Ectodermal cell (in vitro differentiated cells): ENCODE measurements around the gene TAMALIN.

Experiments
- H3K27ac ChIP-seq: 2 replicates; pipeline ENCODE4 v1.7.0; 2013; ENCODE audit warnings: mild to moderate bottlenecking, low read depth, low read length; ENCODE audit not compliant: insufficient read depth, poor library complexity, severe bottlenecking
- H3K27me3 ChIP-seq: 2 replicates; pipeline ENCODE4 v1.7.0; 2013; ENCODE audit warnings: mild to moderate bottlenecking, low read length; ENCODE audit not compliant: insufficient read depth, control insufficient read depth, poor library complexity, severe bottlenecking
- H3K36me3 ChIP-seq: one replicate; pipeline ENCODE4 v1.7.0; 2013; ENCODE audit warnings: low read length; ENCODE audit not compliant: control insufficient read depth, insufficient read depth
- H3K4me1 ChIP-seq: one replicate; pipeline ENCODE4 v1.7.0; 2013; ENCODE audit warnings: low read length; ENCODE audit not compliant: control insufficient read depth, insufficient read depth
- H3K4me3 ChIP-seq: 2 replicates; pipeline ENCODE4 v1.7.0; 2013; ENCODE audit warnings: low read depth, low read length, control low read depth; ENCODE audit not compliant: insufficient read depth
- H3K9me3 ChIP-seq: 2 replicates; pipeline ENCODE4 v1.7.0; 2013; ENCODE audit warnings: mild to moderate bottlenecking, low read length, moderate library complexity; ENCODE audit not compliant: control insufficient read depth
- WGBS, 2 experiments: methylation state at CpG; one replicate each; pipeline ENCODE4 v1.1.7; 2013; ENCODE audit warnings: missing lambda C conversion rate in 2 of 2; 5-methylcytosine and 5-hydroxymethylcytosine counted together

The TAMALIN gene

GRCh38 chr12:51980051-51980808 is 26.5 kb upstream of the TAMALIN start:
- Histone ChIP-seq H3K9me3 (no peaks in the 10 kb centered on the region), H3K27ac (no peak overlapping the region), H3K4me3 (no peak overlapping the region), H3K36me3 (peaks cover 47% of the 10 kb centered on the region), H3K27me3 (no peaks in the 10 kb centered on the region), H3K4me1 (no peaks in the 10 kb centered on the region)
- WGBS, 2 experiments, result 60 to 62% methylated on average over 7 of the region's 7 CpGs

- WGBS, 2 experiments, result 94 to 96% methylated on average over 10 of the region's 10 CpGs
- Histone ChIP-seq H3K4me1 (no peaks in the 10 kb centered on the region), H3K4me3 (no peak overlapping the region), H3K27me3 (no peaks in the 10 kb centered on the region), H3K9me3 (no peaks in the 10 kb centered on the region), H3K36me3 (peaks cover 53% of the 10 kb centered on the region), H3K27ac (no peak overlapping the region)
Measured at GRCh38 chr12:51980809-51981127, 26.0 kb upstream of the TAMALIN start.

- WGBS, 2 experiments, result 92 to 98% methylated on average over 4 to 6 of the region's 6 CpGs
- Histone ChIP-seq H3K9me3 (no peaks in the 10 kb centered on the region), H3K27me3 (no peaks in the 10 kb centered on the region), H3K36me3 (peaks cover 48% of the 10 kb centered on the region), H3K4me1 (no peaks in the 10 kb centered on the region), H3K27ac (no peak overlapping the region), H3K4me3 (no peak overlapping the region)
Measured at GRCh38 chr12:51984657-51985056, 22.1 kb upstream of the TAMALIN start.

- Histone ChIP-seq H3K9me3 (no peaks in the 10 kb centered on the region), H3K27me3 (no peaks in the 10 kb centered on the region), H3K4me3 (no peak overlapping the region), H3K27ac (no peak overlapping the region), H3K36me3 (peaks cover 48% of the 10 kb centered on the region), H3K4me1 (no peaks in the 10 kb centered on the region)
- 94 to 95% methylated on average over 9 of the region's 9 CpGs for WGBS, 2 experiments
Measured at GRCh38 chr12:51985154-51985835, 21.5 kb upstream of the TAMALIN start.

- Histone ChIP-seq H3K9me3 (no peaks in the 10 kb centered on the region), H3K27me3 (no peaks in the 10 kb centered on the region), H3K4me3 (no peak overlapping the region), H3K36me3 (peaks cover 36% of the 10 kb centered on the region), H3K4me1 (no peaks in the 10 kb centered on the region), H3K27ac (no peak overlapping the region)
- WGBS, 2 experiments, result 94 to 98% methylated on average over 8 of the region's 8 CpGs
Measured at GRCh38 chr12:51986834-51987233, 19.9 kb upstream of the TAMALIN start.

- Histone ChIP-seq H3K36me3 (peaks cover 3% of the 10 kb centered on the region), H3K27ac (no peak overlapping the region), H3K9me3 (no peaks in the 10 kb centered on the region), H3K27me3 (no peaks in the 10 kb centered on the region), H3K4me3 (no peak overlapping the region), H3K4me1 (peaks cover 7% of the 10 kb centered on the region)
- 87 to 94% methylated on average over 5 of the region's 5 CpGs for WGBS, 2 experiments
Measured at GRCh38 chr12:51992246-51992645, 14.5 kb upstream of the TAMALIN start.

- Histone ChIP-seq H3K27ac (no peak overlapping the region), H3K36me3 (peaks cover 3% of the 10 kb centered on the region), H3K9me3 (no peaks in the 10 kb centered on the region), H3K27me3 (no peaks in the 10 kb centered on the region), H3K4me1 (peaks cover 8% of the 10 kb centered on the region), H3K4me3 (no peak overlapping the region)
- 96 to 97% methylated on average over 17 of the region's 17 CpGs for WGBS, 2 experiments
Measured at GRCh38 chr12:51994539-51994820, 12.3 kb upstream of the TAMALIN start.

- no peak overlapping the region for H3K27ac ChIP-seq
- no peaks in the 10 kb centered on the region for H3K9me3 ChIP-seq
- peaks cover 8% of the 10 kb centered on the region for H3K4me1 ChIP-seq
- 91 to 95% methylated on average over 4 of the region's 4 CpGs for WGBS, 2 experiments
- no peaks in the 10 kb centered on the region for H3K27me3 ChIP-seq
- no peak overlapping the region for H3K4me3 ChIP-seq
- peaks cover 3% of the 10 kb centered on the region for H3K36me3 ChIP-seq
Measured at GRCh38 chr12:51994959-51995358, 11.8 kb upstream of the TAMALIN start.

GRCh38 chr12:51997136-51997535 is 9.6 kb upstream of the TAMALIN start:
- Histone ChIP-seq H3K9me3 (no peaks in the 10 kb centered on the region), H3K27ac (no peak overlapping the region), H3K36me3 (no peaks in the 10 kb centered on the region), H3K27me3 (no peaks in the 10 kb centered on the region), H3K4me3 (no peak overlapping the region), H3K4me1 (peaks cover 8% of the 10 kb centered on the region)
- WGBS, 2 experiments, result 82 to 85% methylated on average over 5 of the region's 5 CpGs

GRCh38 chr12:52003016-52003550 is 3.7 kb upstream of the TAMALIN start:
- Histone ChIP-seq H3K27ac (no peak overlapping the region), H3K27me3 (peaks cover 33% of the 10 kb centered on the region), H3K36me3 (no peaks in the 10 kb centered on the region), H3K9me3 (no peaks in the 10 kb centered on the region), H3K4me1 (peaks cover 4% of the 10 kb centered on the region), H3K4me3 (no peak overlapping the region)
- WGBS, 2 experiments, result 93 to 95% methylated on average over 8 of the region's 8 CpGs
